Smooth muscle cell (in vitro differentiated cells): ENCODE data around the gene PRAMEF20. TPM values are rescaled to one million over a fixed set of nuclear protein-coding genes. Genes with fewer than 3 reads are reported as not detected.
"Not testable (repeated sequence)": the region's sequence is repeated elsewhere in the genome, so short reads cannot be mapped to it uniquely, and the experiment has no call there.

Experiments
- DNase-seq: peaks from one replicate; lab custom pipeline; 2025; ENCODE audit not compliant: unreplicated experiment; lab: John Stamatoyannopoulos, UW
- H2AFZ ChIP-seq: fragments of 200-600 bp; sonication (generic); 2 replicates; pipeline ENCODE4 v1.6.0; 2016; ENCODE audit warnings: antibody characterized with exemption, low read depth, mild to moderate bottlenecking
- H3F3A ChIP-seq: fragments of 200-600 bp; sonication (generic); 2 replicates; pipeline ENCODE4 v1.6.0; 2017; ENCODE audit warnings: antibody characterized with exemption, low read depth
- H3K27ac ChIP-seq: fragments of 200-600 bp; sonication (generic); 2 replicates; pipeline ENCODE4 v1.5.1; 2016; ENCODE audit warnings: low read depth, mild to moderate bottlenecking
- H3K27me3 ChIP-seq: fragments of 200-600 bp; sonication (generic); 2 replicates; pipeline ENCODE4 v1.6.1; 2016; ENCODE audit warnings: low read depth, mild to moderate bottlenecking
- H3K36me3 ChIP-seq: fragments of 200-600 bp; sonication (generic); 2 replicates; pipeline ENCODE4 v1.5.1; 2016; ENCODE audit warnings: low read depth
- H3K4me1 ChIP-seq: fragments of 200-600 bp; sonication (generic); 2 replicates; pipeline ENCODE4 v1.5.1; 2016; ENCODE audit warnings: low read depth
- H3K4me2 ChIP-seq: fragments of 200-600 bp; sonication (generic); 2 replicates; pipeline ENCODE4 v1.6.0; 2016; ENCODE audit warnings: mild to moderate bottlenecking
- H3K4me3 ChIP-seq: fragments of 200-600 bp; sonication (generic); 2 replicates; pipeline ENCODE4 v1.5.1; 2016; ENCODE audit warnings: mild to moderate bottlenecking
- H3K79me2 ChIP-seq: fragments of 200-600 bp; sonication (generic); 2 replicates; pipeline ENCODE4 v1.6.0; 2016; ENCODE audit warnings: low read depth, mild to moderate bottlenecking
- H3K9ac ChIP-seq: fragments of 200-600 bp; sonication (generic); 2 replicates; pipeline ENCODE4 v1.6.0; 2016; ENCODE audit warnings: low read depth
- H3K9me3 ChIP-seq: fragments of 200-600 bp; sonication (generic); replicated peaks from 2 replicates; pipeline ENCODE4 v1.5.1; 2016; ENCODE audit warnings: low read depth
- H4K20me1 ChIP-seq: fragments of 200-600 bp; sonication (generic); 2 replicates; pipeline ENCODE4 v1.6.0; 2016; ENCODE audit warnings: low read depth
- WGBS: methylation state at CpG from one replicate; pipeline ENCODE4 v1.1.7; 2016; ENCODE audit warnings: low lambda C conversion rate; 5-methylcytosine and 5-hydroxymethylcytosine counted together
- polyA plus RNA-seq: library from polyadenylated mRNA; unstranded; fragments of >200 nt; fragmentation: Nextera tagmentation; extraction: Ambion mirVana; gene quantifications from 2 replicates; pipeline ENCODE4 v1.2.1, GENCODE V29; 2016
- total RNA-seq: library from RNA; depleted of rRNA; stranded (reverse); fragments of >200 nt; gene quantifications from 2 replicates; pipeline ENCODE4 v1.2.3, GENCODE V29; 2014

PRAMEF20 gene
- total RNA-seq (not detected in 2 replicates), polyA plus RNA-seq (not detected in 2 replicates)

DNA sequence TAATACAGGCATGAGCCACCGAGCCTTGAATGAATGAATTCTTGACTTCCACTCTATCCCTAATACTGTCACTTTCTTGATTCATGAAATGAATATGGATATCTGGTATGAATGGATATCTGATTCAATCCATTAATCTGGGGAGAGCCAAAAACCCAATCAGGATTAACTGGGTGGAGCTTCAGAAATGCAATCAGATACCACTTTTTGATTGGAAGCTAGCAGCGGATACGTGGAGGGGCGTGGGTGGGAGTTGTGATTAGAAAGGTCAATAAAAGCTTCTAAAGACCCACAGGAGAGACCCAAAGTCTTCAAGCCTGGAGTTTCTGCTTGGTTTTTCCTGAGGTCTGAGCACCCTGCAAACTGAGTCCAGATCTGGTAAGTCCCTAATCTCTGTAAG is at the start of gene PRAMEF20:
Gene PRAMEF20 (plus strand): TSS at position 301 of the 400 bp plus-strand sequence. CDS start 5,905 bp downstream, outside the sequence.
- not testable (repeated sequence) for H3K9me3 ChIP-seq, H3K9ac ChIP-seq, H4K20me1 ChIP-seq, H3F3A ChIP-seq, H3K27me3 ChIP-seq, H3K36me3 ChIP-seq, H3K4me2 ChIP-seq, H3K27ac ChIP-seq, H3K79me2 ChIP-seq, H2AFZ ChIP-seq, H3K4me1 ChIP-seq, DNase-seq, H3K4me3 ChIP-seq
- 89% methylated on average over 4 of the region's 4 CpGs for WGBS

DNA sequence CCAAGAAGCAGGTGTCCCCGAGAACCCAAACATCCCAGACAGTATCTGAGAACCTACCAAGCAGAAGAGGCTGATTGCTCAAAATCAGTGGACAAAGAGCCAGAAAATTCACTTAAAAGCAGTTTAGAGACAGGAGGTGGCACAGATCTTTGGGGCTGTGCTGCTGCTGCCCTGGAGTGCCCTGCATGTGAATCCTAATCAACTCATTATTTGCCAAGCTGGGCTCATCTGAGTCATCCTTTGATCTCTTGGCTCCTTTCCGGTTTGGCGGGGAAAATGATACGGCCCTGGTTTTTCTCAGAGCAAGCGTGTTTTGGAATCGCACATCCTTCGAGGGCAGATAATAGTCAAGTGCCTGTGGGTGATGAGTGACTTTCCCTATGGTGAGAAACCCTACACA is 47.9 kb upstream of the PRAMEF20 start:
- H3K4me3 ChIP-seq, result not testable (repeated sequence)
- WGBS, result 67% methylated on average over 1 of the region's 7 CpGs

GRCh38 chr1:13364928-13365327 is 45.3 kb upstream of the PRAMEF20 start:
- DNase-seq, H3K9ac ChIP-seq, H3K4me3 ChIP-seq, H3K27me3 ChIP-seq, H3K36me3 ChIP-seq, H2AFZ ChIP-seq, H4K20me1 ChIP-seq, H3F3A ChIP-seq, H3K27ac ChIP-seq, H3K9me3 ChIP-seq, H3K79me2 ChIP-seq, H3K4me2 ChIP-seq, H3K4me1 ChIP-seq: not testable (repeated sequence)
- WGBS, result 89% methylated on average over 2 of the region's 4 CpGs

More for the DNA sequence above, 47.9 kb upstream of the PRAMEF20 start:
- not testable (repeated sequence) for DNase-seq, H3K79me2 ChIP-seq, H3K27ac ChIP-seq, H4K20me1 ChIP-seq, H3K36me3 ChIP-seq, H2AFZ ChIP-seq, H3K9ac ChIP-seq, H3K27me3 ChIP-seq, H3K4me1 ChIP-seq, H3K4me2 ChIP-seq, H3K9me3 ChIP-seq, H3F3A ChIP-seq

DNA sequence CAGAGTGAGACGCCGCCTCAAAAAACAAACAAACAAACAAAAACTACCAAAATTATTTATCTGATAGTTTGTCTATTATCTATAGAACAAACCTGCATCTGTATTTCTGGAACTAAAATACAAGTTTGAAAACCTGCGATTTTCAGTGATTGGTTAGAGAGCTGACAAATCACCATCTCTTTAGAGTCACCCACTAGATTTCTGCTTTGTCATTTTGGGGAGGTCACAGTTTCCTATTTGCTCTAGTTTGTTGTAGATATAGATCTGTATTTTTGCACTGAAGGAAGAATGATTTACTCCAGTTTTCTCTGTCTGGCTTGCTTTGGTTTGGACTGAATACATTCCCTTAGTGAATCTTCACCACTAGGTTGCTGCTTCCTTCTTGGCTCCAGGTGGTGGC is 43.7 kb upstream of the PRAMEF20 start:
- 91% methylated on average over 3 of the region's 3 CpGs for WGBS
- not testable (repeated sequence) for H4K20me1 ChIP-seq, H3K4me3 ChIP-seq, H3K4me1 ChIP-seq, H3K9me3 ChIP-seq, H3F3A ChIP-seq, H3K4me2 ChIP-seq, H3K9ac ChIP-seq, H3K27ac ChIP-seq, H3K36me3 ChIP-seq, H3K79me2 ChIP-seq, H3K27me3 ChIP-seq, H2AFZ ChIP-seq, DNase-seq

DNA sequence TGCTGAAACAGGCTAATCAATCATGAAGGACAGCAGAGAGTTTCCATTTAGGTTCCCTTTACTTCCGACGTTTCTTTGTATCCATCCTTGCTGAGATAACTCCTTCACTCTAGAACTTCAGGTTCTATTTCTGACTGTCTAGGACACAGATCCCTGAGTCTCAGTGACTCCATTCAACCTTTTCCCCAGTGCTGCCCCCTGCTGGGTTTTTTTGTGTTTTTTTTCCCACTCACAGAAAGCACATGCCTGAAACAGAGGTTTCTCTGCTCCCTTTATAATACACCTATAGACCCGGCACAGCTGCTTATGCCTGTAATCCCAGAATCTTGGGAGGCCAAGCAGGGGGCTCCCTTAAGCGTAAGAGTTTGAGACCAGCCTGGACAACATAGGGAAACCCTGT is 41.7 kb upstream of the PRAMEF20 start:
- not testable (repeated sequence) for H3K4me3 ChIP-seq, DNase-seq, H3K4me1 ChIP-seq, H3K9me3 ChIP-seq, H3K27me3 ChIP-seq, H2AFZ ChIP-seq, H3K4me2 ChIP-seq, H3K79me2 ChIP-seq, H3K27ac ChIP-seq, H3K9ac ChIP-seq, H3F3A ChIP-seq, H3K36me3 ChIP-seq, H4K20me1 ChIP-seq
- 93% methylated on average over 4 of the region's 4 CpGs for WGBS

- not testable (repeated sequence) for H4K20me1 ChIP-seq, H3K9me3 ChIP-seq, H3K27me3 ChIP-seq, H3K36me3 ChIP-seq, H3K9ac ChIP-seq, H3K4me3 ChIP-seq, H3K4me1 ChIP-seq, H2AFZ ChIP-seq, H3F3A ChIP-seq, DNase-seq, H3K27ac ChIP-seq, H3K4me2 ChIP-seq, H3K79me2 ChIP-seq
- 77% methylated on average over 3 of the region's 3 CpGs for WGBS
Observed at GRCh38 chr1:13378983-13379382, 31.3 kb upstream of the PRAMEF20 start.

DNA sequence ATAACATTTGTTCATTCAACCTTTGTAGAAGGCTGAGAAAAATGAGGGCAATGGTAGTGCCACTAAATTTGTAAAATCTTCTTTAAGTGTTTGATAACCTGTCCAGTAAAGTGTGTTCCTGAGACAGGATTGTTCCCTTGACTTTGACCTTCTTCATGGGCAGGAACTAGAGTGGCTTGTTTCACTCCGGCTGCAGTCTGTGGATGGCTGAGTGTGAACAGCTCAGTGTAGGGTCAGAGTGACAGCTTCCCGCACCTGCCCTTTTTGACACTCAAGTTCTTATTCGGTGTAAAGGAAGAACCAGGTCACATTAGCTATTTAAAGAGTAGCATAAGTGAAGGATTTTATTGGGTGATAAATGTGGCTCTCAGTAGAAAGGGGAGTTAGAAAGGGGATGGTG is 29.9 kb upstream of the PRAMEF20 start:
- H3K9ac ChIP-seq, H3K27me3 ChIP-seq, H3K4me1 ChIP-seq, H3K79me2 ChIP-seq, H3K36me3 ChIP-seq, H3K9me3 ChIP-seq, H4K20me1 ChIP-seq, H3K4me2 ChIP-seq, H3K27ac ChIP-seq, H2AFZ ChIP-seq, H3K4me3 ChIP-seq, H3F3A ChIP-seq, DNase-seq: not testable (repeated sequence)
- 86% methylated on average over 3 of the region's 3 CpGs for WGBS

- H3K4me2 ChIP-seq, H3K79me2 ChIP-seq, H3K9me3 ChIP-seq, H3K4me3 ChIP-seq, DNase-seq, H3F3A ChIP-seq, H3K4me1 ChIP-seq, H3K27ac ChIP-seq, H3K36me3 ChIP-seq, H2AFZ ChIP-seq, H4K20me1 ChIP-seq, H3K9ac ChIP-seq, H3K27me3 ChIP-seq: not testable (repeated sequence)
Observed at GRCh38 chr1:13389332-13389731, 20.9 kb upstream of the PRAMEF20 start, which contains the start of gene PRAMEF17. Gene PRAMEF17, plus strand, starts transcription at chr1:13389632. Its CDS starts 26 bp downstream, at chr1:13389658.

GRCh38 chr1:13393004-13393403 is 17.2 kb upstream of the PRAMEF20 start:
- not testable (repeated sequence) for H3K4me1 ChIP-seq, H3K36me3 ChIP-seq, H3K9me3 ChIP-seq, H3K4me3 ChIP-seq, H2AFZ ChIP-seq, H3K9ac ChIP-seq, H3K4me2 ChIP-seq, H3K27ac ChIP-seq, DNase-seq, H3K27me3 ChIP-seq, H3K79me2 ChIP-seq, H4K20me1 ChIP-seq, H3F3A ChIP-seq
- 71% methylated on average over 7 of the region's 7 CpGs for WGBS
